Neural cell (in vitro differentiated cells): Measurements from ENCODE around the gene RPLP2. TPM values are rescaled to one million over a fixed set of nuclear protein-coding genes. Genes with fewer than 3 reads are reported as not detected.

Source experiments
- H2AFZ ChIP-seq: fragments of 200-600, 300-800 bp; sonication (generic), shearing (Covaris generic); 2 replicates; pipeline ENCODE4 v1.6.0; 2014; ENCODE audit warnings: low read depth, mild to moderate bottlenecking, antibody characterized with exemption, low read length, moderate library complexity
- H3F3A ChIP-seq: fragments of 200-600 bp; shearing (Covaris generic); 2 replicates; pipeline ENCODE4 v1.6.1; 2016; ENCODE audit warnings: mild to moderate bottlenecking, moderate library complexity, mixed read lengths, antibody characterized with exemption, low read length; ENCODE audit not compliant: insufficient read depth, poor library complexity, severe bottlenecking
- H3K27ac ChIP-seq: fragments of 200-600, 300-800 bp; sonication (generic), shearing (Covaris generic); 2 replicates; pipeline ENCODE4 v1.5.1; 2014; ENCODE audit warnings: mild to moderate bottlenecking, low read length, moderate library complexity
- H3K27me3 ChIP-seq: fragments of 300-800, 200-600 bp; sonication (generic), shearing (Covaris generic); 2 replicates; pipeline ENCODE4 v1.6.0; 2014; ENCODE audit warnings: mild to moderate bottlenecking, low read depth, low read length, moderate library complexity; ENCODE audit not compliant: insufficient read depth
- H3K36me3 ChIP-seq: fragments of 300-800, 200-600 bp; sonication (generic), shearing (Covaris generic); 2 replicates; pipeline ENCODE4 v1.5.1; 2014; ENCODE audit warnings: mild to moderate bottlenecking, antibody characterized with exemption, low read length, moderate library complexity; ENCODE audit not compliant: insufficient read depth
- H3K4me2 ChIP-seq: fragments of 300-800, 200-600 bp; sonication (generic), shearing (Covaris generic); 2 replicates; pipeline ENCODE4 v1.6.0; 2014; ENCODE audit warnings: mild to moderate bottlenecking, low read length
- H3K4me3 ChIP-seq: fragments of 300-800, 200-600 bp; sonication (generic), shearing (Covaris generic); 2 replicates; pipeline ENCODE4 v1.5.1; 2014; ENCODE audit warnings: mild to moderate bottlenecking, low read length, moderate library complexity
- H3K79me2 ChIP-seq: fragments of 200-600 bp; shearing (Covaris generic); replicated peaks from 2 replicates; pipeline ENCODE4 v1.6.0; 2014; ENCODE audit warnings: mild to moderate bottlenecking, low read length, moderate library complexity; ENCODE audit not compliant: insufficient read depth
- H3K9ac ChIP-seq: fragments of 300-800, 200-600 bp; sonication (generic), shearing (Covaris generic); 2 replicates; pipeline ENCODE4 v1.6.1; 2016; ENCODE audit warnings: mild to moderate bottlenecking, low read length, mixed read lengths
- H3K9me2 ChIP-seq: fragments of 200-600 bp; shearing (Covaris generic); 2 replicates; pipeline ENCODE4 v1.6.1; 2016; ENCODE audit warnings: mild to moderate bottlenecking, low read length, mixed read lengths; ENCODE audit not compliant: insufficient read depth
- H3K9me3 ChIP-seq: fragments of 200-600, 300-800 bp; sonication (generic), shearing (Covaris generic); 2 replicates; pipeline ENCODE4 v1.6.1; 2016; ENCODE audit warnings: mild to moderate bottlenecking, mixed run types, low read length, moderate library complexity, mixed read lengths
- H4K20me1 ChIP-seq: fragments of 200-600 bp; shearing (Covaris generic); 2 replicates; pipeline ENCODE4 v1.6.1; 2016; ENCODE audit warnings: mild to moderate bottlenecking, mixed run types; ENCODE audit not compliant: insufficient read depth
- EP300 ChIP-seq: fragments of 450-650 bp; conservative IDR thresholded peaks from 2 replicates; pipeline ENCODE4 v1.6.1; 2014; ENCODE audit warnings: antibody characterized with exemption, mild to moderate bottlenecking, moderate library complexity; ENCODE audit not compliant: poor library complexity, severe bottlenecking
- EZH2 ChIP-seq: fragments of 200-600, 300-800 bp; shearing (Covaris generic), sonication (generic); IDR thresholded peaks from 2 replicates; pipeline ENCODE4 v1.6.1; 2014; ENCODE audit warnings: antibody characterized with exemption, low read length, borderline replicate concordance, mild to moderate bottlenecking; ENCODE audit not compliant: insufficient read depth, poor library complexity, severe bottlenecking
- MXI1 ChIP-seq: fragments of 450-650 bp; conservative IDR thresholded peaks from 2 replicates; pipeline ENCODE4 v1.6.1; 2014; ENCODE audit warnings: antibody characterized with exemption, mild to moderate bottlenecking; ENCODE audit not compliant: poor library complexity, severe bottlenecking
- POLR2AphosphoS5 ChIP-seq: IDR thresholded peaks from 2 replicates; pipeline ENCODE4 v1.6.1; 2012
- RAD21 ChIP-seq: fragments of 450-650 bp; conservative IDR thresholded peaks from 2 replicates; pipeline ENCODE4 v1.6.1; 2014; ENCODE audit warnings: antibody characterized with exemption, mild to moderate bottlenecking, moderate library complexity
- SMC3 ChIP-seq: fragments of 450-650 bp; conservative IDR thresholded peaks from 2 replicates; pipeline ENCODE4 v1.6.1; 2014; ENCODE audit warnings: antibody characterized with exemption, mild to moderate bottlenecking, moderate library complexity; ENCODE audit not compliant: poor library complexity
- TAF1 ChIP-seq: IDR thresholded peaks from 2 replicates; pipeline ENCODE4 v1.6.1; 2012; ENCODE audit warnings: low read depth
- polyA plus RNA-seq: library from polyadenylated mRNA; depleted of rRNA; stranded (reverse); fragments of >200 nt; gene quantifications from 2 replicates; pipeline ENCODE4 v1.2.3, GENCODE V29; 2014
- TF ChIP-seq, protein P1 (sequence below): fragments of 450-650 bp; IDR thresholded peaks from 2 replicates; pipeline ENCODE4 v1.5.1; 2014; ENCODE audit warnings: antibody characterized with exemption, mild to moderate bottlenecking, moderate library complexity; ENCODE audit not compliant: poor library complexity, severe bottlenecking
- TF ChIP-seq, protein P2 (sequence below): IDR thresholded peaks from 2 replicates; pipeline ENCODE4 v1.6.1; 2012; ENCODE audit warnings: borderline replicate concordance

Gene RPLP2
- polyA plus RNA-seq, 1 donor from 2014 or later = 147 TPM

DNA sequence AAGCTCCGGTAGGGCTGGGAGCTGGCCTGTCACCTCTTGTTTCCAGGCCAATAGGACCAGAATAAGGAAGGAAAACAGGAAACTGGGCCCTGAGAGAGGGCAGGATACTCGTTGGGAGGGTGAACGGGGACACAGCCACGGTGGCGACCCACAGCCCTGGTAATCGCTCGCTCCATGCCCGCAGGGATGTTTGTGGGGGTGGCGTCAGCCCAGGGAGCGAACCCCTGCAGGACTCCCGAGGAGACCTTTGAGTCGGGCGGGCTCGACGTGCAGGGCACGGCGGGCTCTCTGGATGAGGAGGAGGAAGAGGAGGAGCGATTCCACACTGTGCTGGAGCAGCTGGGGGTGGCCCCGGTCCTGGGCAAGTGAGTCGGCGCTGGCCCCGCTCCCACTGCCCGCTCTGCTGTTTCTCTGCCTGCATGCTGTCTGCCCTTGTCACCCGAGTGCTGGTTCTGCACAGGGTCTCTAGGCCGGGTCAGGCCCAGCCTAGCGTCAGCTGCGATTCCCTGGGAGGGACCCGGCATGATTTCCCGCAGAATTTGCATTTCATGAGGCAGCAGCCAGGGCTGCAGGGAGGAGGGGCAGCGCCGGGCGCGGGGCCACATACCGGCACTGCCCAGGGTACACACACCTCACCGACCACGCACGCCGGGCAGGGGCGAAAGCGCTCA, 19.5 kb downstream of the RPLP2 start:
- no peaks in the 10 kb centered on the region for H3F3A ChIP-seq
- H4K20me1 ChIP-seq = no peaks in the 10 kb centered on the region
- no peaks in the 10 kb centered on the region for H3K79me2 ChIP-seq
- TF ChIP-seq SMC3 (no peak), MXI1 (no peak), TAF1 (no peak), EP300 (no peak), EZH2 (no peak), POLR2AphosphoS5 (no peak), RAD21 (no peak)
- TF ChIP-seq, protein P1, sequence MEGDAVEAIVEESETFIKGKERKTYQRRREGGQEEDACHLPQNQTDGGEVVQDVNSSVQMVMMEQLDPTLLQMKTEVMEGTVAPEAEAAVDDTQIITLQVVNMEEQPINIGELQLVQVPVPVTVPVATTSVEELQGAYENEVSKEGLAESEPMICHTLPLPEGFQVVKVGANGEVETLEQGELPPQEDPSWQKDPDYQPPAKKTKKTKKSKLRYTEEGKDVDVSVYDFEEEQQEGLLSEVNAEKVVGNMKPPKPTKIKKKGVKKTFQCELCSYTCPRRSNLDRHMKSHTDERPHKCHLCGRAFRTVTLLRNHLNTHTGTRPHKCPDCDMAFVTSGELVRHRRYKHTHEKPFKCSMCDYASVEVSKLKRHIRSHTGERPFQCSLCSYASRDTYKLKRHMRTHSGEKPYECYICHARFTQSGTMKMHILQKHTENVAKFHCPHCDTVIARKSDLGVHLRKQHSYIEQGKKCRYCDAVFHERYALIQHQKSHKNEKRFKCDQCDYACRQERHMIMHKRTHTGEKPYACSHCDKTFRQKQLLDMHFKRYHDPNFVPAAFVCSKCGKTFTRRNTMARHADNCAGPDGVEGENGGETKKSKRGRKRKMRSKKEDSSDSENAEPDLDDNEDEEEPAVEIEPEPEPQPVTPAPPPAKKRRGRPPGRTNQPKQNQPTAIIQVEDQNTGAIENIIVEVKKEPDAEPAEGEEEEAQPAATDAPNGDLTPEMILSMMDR = no peak
- TF ChIP-seq, protein P2, sequence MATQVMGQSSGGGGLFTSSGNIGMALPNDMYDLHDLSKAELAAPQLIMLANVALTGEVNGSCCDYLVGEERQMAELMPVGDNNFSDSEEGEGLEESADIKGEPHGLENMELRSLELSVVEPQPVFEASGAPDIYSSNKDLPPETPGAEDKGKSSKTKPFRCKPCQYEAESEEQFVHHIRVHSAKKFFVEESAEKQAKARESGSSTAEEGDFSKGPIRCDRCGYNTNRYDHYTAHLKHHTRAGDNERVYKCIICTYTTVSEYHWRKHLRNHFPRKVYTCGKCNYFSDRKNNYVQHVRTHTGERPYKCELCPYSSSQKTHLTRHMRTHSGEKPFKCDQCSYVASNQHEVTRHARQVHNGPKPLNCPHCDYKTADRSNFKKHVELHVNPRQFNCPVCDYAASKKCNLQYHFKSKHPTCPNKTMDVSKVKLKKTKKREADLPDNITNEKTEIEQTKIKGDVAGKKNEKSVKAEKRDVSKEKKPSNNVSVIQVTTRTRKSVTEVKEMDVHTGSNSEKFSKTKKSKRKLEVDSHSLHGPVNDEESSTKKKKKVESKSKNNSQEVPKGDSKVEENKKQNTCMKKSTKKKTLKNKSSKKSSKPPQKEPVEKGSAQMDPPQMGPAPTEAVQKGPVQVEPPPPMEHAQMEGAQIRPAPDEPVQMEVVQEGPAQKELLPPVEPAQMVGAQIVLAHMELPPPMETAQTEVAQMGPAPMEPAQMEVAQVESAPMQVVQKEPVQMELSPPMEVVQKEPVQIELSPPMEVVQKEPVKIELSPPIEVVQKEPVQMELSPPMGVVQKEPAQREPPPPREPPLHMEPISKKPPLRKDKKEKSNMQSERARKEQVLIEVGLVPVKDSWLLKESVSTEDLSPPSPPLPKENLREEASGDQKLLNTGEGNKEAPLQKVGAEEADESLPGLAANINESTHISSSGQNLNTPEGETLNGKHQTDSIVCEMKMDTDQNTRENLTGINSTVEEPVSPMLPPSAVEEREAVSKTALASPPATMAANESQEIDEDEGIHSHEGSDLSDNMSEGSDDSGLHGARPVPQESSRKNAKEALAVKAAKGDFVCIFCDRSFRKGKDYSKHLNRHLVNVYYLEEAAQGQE = no peak
- H3K4me2 ChIP-seq = no peak overlapping the region
- no peaks in the 10 kb centered on the region for H3K9me3 ChIP-seq
- H3K4me3 ChIP-seq = peak overlapping the region; percentile 69
- no peak overlapping the region for H3K27ac ChIP-seq
- H2AFZ ChIP-seq = no peak overlapping the region
- H3K9ac ChIP-seq = peak overlapping the region; percentile 15
- no peaks in the 10 kb centered on the region for H3K36me3 ChIP-seq
- H3K9me2 ChIP-seq = no peaks in the 10 kb centered on the region
- peaks cover 42% of the 10 kb centered on the region for H3K27me3 ChIP-seq

DNA sequence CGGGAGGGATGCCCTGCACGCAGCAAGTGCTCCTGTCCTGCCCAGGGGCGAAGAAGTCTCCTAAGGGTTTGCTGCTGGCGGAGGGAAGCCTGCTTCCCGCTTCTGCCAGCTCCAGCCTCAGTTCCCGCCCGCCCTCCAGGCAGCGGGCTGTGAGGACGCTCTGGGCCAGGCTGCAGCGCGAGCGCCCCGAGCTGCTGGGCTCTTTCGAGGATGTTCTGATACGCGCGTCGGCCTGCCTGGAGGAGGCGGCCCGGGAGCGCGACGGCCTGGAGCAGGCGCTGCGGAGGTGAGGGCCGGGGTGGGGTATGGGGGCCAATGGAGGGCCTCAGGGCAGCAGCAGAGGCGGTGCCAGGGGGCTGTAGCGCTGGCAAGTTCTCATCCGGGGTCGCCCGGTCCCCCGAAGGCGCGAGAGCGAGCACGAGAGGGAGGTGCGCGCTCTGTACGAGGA, 20.1 kb downstream of the RPLP2 start:
- H3K9ac ChIP-seq = peak overlapping the region; percentile 9

More for the DNA sequence above, 20.1 kb downstream of the RPLP2 start:
- Histone ChIP-seq H4K20me1 (no peaks in the 10 kb centered on the region), H3K36me3 (no peaks in the 10 kb centered on the region), H3K79me2 (no peaks in the 10 kb centered on the region), H3K4me2 (no peak overlapping the region), H2AFZ (no peak overlapping the region), H3K27ac (no peak overlapping the region), H3K9me2 (no peaks in the 10 kb centered on the region), H3K4me3 (peak overlapping the region; percentile 69), H3F3A (no peaks in the 10 kb centered on the region), H3K27me3 (peaks cover 42% of the 10 kb centered on the region), H3K9me3 (no peaks in the 10 kb centered on the region)
- TF ChIP-seq RAD21 (no peak), MXI1 (no peak), SMC3 (no peak), EZH2 (no peak), EP300 (no peak), TAF1 (no peak), POLR2AphosphoS5 (no peak)
- TF ChIP-seq, protein P1 = no peak
- TF ChIP-seq, protein P2 = no peak
